Uterus (tissue), 4 donors: ENCODE data around the gene ARRDC3. TPM values are rescaled to one million over a fixed set of nuclear protein-coding genes. Genes with fewer than 3 reads are reported as not detected.

ENCODE experiments used
- DNase-seq, 2 donors: peaks; one replicate each; pipeline ENCODE4 v3.0.0-alpha.2; 2019 to 2020
- H3K27ac ChIP-seq, 2 donors: fragments of 200-600 bp; sonication (generic); 1 replicate in 1 of 2; 2 replicates in 1 of 2; pipeline ENCODE4 v1.5.1; 2016 to 2018
- H3K27me3 ChIP-seq, 2 donors: fragments of 200-600 bp; sonication (generic); one replicate each; pipeline ENCODE4 v1.5.1; 2018 to 2019; ENCODE audit warnings: control low read depth in 1 of 2
- H3K36me3 ChIP-seq, 2 donors: fragments of 200-600 bp; sonication (generic); one replicate each; pipeline ENCODE4 v1.5.1; 2019; ENCODE audit warnings: control low read depth in 1 of 2
- H3K4me1 ChIP-seq, 2 donors: fragments of 200-600 bp; sonication (generic); one replicate each; pipeline ENCODE4 v1.5.1; 2018 to 2019; ENCODE audit warnings: control low read depth in 1 of 2
- H3K4me3 ChIP-seq, 2 donors: fragments of 200-600 bp; sonication (generic); 1 replicate in 1 of 2; 2 replicates in 1 of 2; pipeline ENCODE4 v1.5.1; 2018 to 2019; ENCODE audit warnings: mild to moderate bottlenecking in 1 of 2
- H3K9me3 ChIP-seq, 2 donors: fragments of 200-600 bp; sonication (generic); one replicate each; pipeline ENCODE4 v1.5.1; 2019; ENCODE audit warnings: control low read depth in 1 of 2
- POLR2A ChIP-seq, 2 donors: fragments of 450-650 bp; IDR thresholded peaks; one replicate each; pipeline ENCODE4 v1.6.1; 2016; ENCODE audit warnings: antibody characterized with exemption in 2 of 2, mild to moderate bottlenecking in 1 of 2, moderate library complexity in 1 of 2
- intact Hi-C: fragments of 100-400 bp; cut with DNase I; formaldehyde crosslinking; loops from one replicate; pipeline ENCODE4 v1.15.1; 2023; ENCODE audit warnings: low total_unique reads
- total RNA-seq, 4 donors: library from RNA; depleted of rRNA in 3 of 4; stranded (reverse); fragments of >200 nt in 3 of 4; gene quantifications; one replicate each; pipeline versions ENCODE4 v1.1.0 to v1.2.4, GENCODE V29; 2014 to 2023
- TF ChIP-seq, protein P1 (sequence below), 4 experiments: fragments of 200-600 bp in 2 of 4; fragments of 450-650 bp in 2 of 4; sonication (generic) in 2 of 4; IDR thresholded peaks; one replicate each; pipeline ENCODE4 v1.5.1; 2016 to 2019; ENCODE audit warnings: antibody characterized with exemption in 4 of 4, mild to moderate bottlenecking in 2 of 4, moderate library complexity in 1 of 4
- donor health status: DM: yes; HTN: yes; CAD: no.

ARRDC3 gene, protein sequence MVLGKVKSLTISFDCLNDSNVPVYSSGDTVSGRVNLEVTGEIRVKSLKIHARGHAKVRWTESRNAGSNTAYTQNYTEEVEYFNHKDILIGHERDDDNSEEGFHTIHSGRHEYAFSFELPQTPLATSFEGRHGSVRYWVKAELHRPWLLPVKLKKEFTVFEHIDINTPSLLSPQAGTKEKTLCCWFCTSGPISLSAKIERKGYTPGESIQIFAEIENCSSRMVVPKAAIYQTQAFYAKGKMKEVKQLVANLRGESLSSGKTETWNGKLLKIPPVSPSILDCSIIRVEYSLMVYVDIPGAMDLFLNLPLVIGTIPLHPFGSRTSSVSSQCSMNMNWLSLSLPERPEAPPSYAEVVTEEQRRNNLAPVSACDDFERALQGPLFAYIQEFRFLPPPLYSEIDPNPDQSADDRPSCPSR
- 100 to 1,000 TPM in 1 of 4 donors, 10 to 100 TPM in 3; 11.5 to 237 (median 38.6) TPM for total RNA-seq

DNA sequence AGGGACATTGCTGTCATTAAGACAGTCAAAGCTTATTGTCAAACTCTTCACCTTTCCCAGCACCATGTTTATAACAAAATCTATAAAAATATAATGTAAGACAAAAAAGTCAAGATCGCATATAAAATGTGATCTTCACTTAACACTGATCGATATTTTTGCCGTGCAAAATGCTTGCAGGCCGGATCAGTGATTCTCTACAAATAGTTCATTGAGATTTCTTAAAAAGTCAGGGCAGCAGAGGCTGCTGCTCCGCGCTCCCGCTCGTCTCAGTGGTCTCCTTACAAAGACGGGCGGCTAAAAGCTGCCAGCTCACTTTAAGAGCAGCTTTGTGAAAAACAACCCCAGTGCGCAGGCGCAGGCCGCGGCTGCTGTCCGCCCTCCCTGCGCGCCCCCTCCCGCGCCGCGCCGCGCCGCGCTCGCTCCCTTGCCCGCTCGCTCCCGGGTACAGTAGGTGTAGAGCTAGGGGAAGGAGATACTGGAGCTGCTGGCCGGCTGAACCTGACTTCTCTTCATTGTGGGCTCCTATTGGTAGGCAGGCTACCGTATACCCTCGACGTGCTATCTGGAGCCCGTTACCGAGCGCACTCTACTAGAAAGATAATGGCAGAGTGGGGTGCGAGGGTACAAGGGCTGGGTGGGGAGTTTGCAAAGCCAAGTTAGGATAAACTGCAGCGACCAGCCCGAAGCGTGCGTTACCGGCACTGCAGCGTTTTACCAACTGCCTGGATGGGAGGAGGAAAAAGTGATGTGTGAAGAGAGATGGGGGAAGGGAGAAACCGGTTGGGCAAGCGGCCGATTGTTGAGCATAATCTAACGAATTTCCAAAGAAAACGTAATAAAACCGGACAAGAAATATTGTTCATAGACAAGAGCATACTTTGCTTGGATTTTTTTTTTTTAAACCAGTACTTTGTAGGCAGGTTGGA lies at the start of gene ARRDC3:
Gene ARRDC3, minus strand, starts transcription at position 291 of the 929 bp plus-strand sequence. Its CDS starts 225 bp downstream, at position 66.
- Histone ChIP-seq H3K27me3 (no peaks in the 10 kb centered on the region), H3K36me3 (no peaks in the 10 kb centered on the region), H3K27ac (peak within 1 kb of the TSS; percentile 95 to 100), H3K9me3 (no peaks in the 10 kb centered on the region), H3K4me3 (peak within 1 kb of the TSS; percentile 56 to 60), H3K4me1 (peaks cover 0 to 2% of the 10 kb centered on the region in 2 donors)
- intact Hi-C loops = loop anchor here (10.0 kb wide), 1 partner anchor 278 kb away; no protein-coding TSS in a partner anchor
- peak; percentile 92 to 96 for TF ChIP-seq POLR2A (IDR thresholded peaks at IDR 0.05)
- TF ChIP-seq, protein P1, sequence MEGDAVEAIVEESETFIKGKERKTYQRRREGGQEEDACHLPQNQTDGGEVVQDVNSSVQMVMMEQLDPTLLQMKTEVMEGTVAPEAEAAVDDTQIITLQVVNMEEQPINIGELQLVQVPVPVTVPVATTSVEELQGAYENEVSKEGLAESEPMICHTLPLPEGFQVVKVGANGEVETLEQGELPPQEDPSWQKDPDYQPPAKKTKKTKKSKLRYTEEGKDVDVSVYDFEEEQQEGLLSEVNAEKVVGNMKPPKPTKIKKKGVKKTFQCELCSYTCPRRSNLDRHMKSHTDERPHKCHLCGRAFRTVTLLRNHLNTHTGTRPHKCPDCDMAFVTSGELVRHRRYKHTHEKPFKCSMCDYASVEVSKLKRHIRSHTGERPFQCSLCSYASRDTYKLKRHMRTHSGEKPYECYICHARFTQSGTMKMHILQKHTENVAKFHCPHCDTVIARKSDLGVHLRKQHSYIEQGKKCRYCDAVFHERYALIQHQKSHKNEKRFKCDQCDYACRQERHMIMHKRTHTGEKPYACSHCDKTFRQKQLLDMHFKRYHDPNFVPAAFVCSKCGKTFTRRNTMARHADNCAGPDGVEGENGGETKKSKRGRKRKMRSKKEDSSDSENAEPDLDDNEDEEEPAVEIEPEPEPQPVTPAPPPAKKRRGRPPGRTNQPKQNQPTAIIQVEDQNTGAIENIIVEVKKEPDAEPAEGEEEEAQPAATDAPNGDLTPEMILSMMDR (IDR thresholded peaks at IDR 0.05) = peak in 1 of 4 experiments; percentile 11
- peak; percentile 96 for DNase-seq

DNA sequence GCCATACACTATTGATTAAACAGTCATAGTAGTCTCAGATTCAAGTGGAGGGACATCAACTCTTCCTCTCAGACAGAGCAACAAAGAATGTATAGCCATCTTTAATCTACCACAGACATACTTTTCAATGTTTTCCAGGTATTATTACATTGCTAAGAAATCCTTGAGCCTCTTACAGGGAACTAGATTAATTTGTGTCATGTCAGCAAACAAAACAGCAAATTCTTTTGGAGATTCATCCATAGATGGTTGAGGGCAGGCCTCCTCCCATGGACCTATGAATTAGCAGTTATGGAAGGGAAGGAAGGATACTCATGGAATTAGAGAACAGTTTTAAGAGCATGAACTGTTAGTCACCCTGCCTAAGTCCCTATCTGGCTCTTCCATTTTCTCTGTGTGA lies 47.8 kb upstream of the ARRDC3 start:
- TF ChIP-seq, protein P1 (IDR thresholded peaks at IDR 0.05) = no peak
- TF ChIP-seq POLR2A (IDR thresholded peaks at IDR 0.05) = no peak
- intact Hi-C loops = no loop called here
- no peak for DNase-seq

DNA sequence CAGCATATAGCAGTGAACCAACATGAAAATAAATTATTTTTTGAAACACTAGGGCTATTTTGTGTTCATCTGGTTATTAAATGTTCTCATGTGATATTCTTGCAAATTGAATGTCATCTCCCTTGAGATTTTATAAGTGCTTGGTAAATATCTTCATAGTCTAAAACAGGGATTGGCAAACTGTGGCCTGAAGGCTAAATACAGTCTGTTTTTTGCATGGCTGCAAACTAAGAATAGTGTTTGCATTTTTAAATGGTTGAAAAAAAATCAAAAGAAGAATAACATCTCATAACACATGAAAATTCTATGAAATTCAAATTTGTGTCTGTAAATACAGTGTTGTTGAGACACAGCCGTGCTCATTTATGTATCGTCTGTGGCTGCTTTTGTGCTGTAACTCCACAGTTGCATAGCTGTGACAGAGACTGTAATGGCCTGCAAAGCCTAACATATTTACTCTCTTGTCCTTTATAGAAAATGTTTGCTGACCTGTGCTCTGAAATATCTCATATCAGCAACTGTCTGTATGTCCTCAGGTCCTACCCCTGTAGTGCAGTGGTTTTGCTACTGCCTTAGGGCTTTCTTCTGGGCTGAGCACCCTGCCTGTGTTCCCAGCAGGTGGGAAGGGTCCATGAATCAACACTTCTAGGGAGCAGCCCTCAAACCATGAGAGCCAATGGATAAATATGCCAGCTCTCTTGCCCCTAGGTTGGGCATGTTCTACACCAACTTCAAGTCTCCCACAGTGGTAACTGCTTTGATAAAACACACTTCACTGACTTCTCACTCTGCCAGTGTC lies 41.7 kb upstream of the ARRDC3 start:
- no peak overlapping the region for H3K27ac ChIP-seq
- no peaks in the 10 kb centered on the region for H3K36me3 ChIP-seq
- no peaks in the 10 kb centered on the region for H3K27me3 ChIP-seq
- TF ChIP-seq, protein P1 (IDR thresholded peaks at IDR 0.05) = no peak
- TF ChIP-seq POLR2A (IDR thresholded peaks at IDR 0.05) = no peak
- H3K4me1 ChIP-seq = no peaks in the 10 kb centered on the region
- H3K4me3 ChIP-seq = no peak overlapping the region
- intact Hi-C loops = no loop called here
- DNase-seq = no peak
- no peaks in the 10 kb centered on the region for H3K9me3 ChIP-seq

More for the DNA sequence above, 47.8 kb upstream of the ARRDC3 start:
- Histone ChIP-seq H3K36me3 (no peaks in the 10 kb centered on the region), H3K27ac (no peak overlapping the region), H3K27me3 (no peaks in the 10 kb centered on the region), H3K9me3 (no peaks in the 10 kb centered on the region), H3K4me1 (no peaks in the 10 kb centered on the region), H3K4me3 (no peak overlapping the region)

DNA sequence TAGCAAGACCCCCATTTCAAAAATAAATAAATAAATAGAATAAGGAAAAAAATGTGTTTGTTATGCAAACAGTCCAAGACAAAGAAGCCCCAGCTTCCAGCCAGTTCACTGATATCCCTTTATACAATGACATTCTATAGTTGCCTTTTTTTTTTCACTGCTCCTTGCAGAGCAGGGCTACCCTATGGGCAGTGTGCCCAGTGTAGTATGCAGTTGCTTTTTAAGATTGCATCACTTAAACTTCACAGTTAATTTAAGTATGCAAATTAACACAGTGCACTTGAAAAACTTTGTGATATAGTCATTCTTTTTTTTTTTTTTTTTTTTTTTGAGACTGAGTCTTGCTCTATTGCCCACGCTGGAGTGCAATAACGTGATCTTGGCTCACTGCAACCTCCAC lies 40.8 kb upstream of the ARRDC3 start:
- no peak overlapping the region for H3K4me3 ChIP-seq
- H3K36me3 ChIP-seq = no peaks in the 10 kb centered on the region
- intact Hi-C loops = no loop called here
- H3K27ac ChIP-seq = no peak overlapping the region
- TF ChIP-seq, protein P1 (IDR thresholded peaks at IDR 0.05) = no peak
- no peak for TF ChIP-seq POLR2A (IDR thresholded peaks at IDR 0.05)
- H3K4me1 ChIP-seq = no peaks in the 10 kb centered on the region
- no peak for DNase-seq
- no peaks in the 10 kb centered on the region for H3K9me3 ChIP-seq
- H3K27me3 ChIP-seq = no peaks in the 10 kb centered on the region
